Endothelial cell of umbilical vein (primary cell): ENCODE measurements around the gene DYNC2LI1. TPM values are rescaled to one million over a fixed set of nuclear protein-coding genes. Genes with fewer than 3 reads are reported as not detected.

Experiments used
- BruUV-seq: library from RNA; stranded (reverse); fragments of 400-500 nt; replicated peaks from 2 replicates; lab custom pipeline; 2021; lab: Mats Ljungman, UMichigan
- CTCF ChIA-PET: fragments of 300-600, 350-600 bp; sonication (Branson Sonifier 250); formaldehyde crosslinking; loops from one replicate; lab custom pipeline; 2021; ENCODE audit warnings: antibody characterized with exemption, inconsistent platforms; lab: Charles Lee
- POLR2A ChIA-PET: fragments of 300-600, 350-600 bp; sonication (Branson Sonifier 250); formaldehyde crosslinking; loops from one replicate; lab custom pipeline; 2021; ENCODE audit warnings: antibody characterized with exemption, inconsistent platforms; lab: Charles Lee
- DNase-seq: peaks from one replicate; pipeline ENCODE4 v3.0.0-alpha.2; 2011; ENCODE audit warnings: low read depth, low spot score
- FAIRE-seq: peaks from 2 replicates; lab custom pipeline; 2011; peaks lifted over from hg19 to GRCh38; lab: Jason Lieb, UNC
- H2AFZ ChIP-seq: 2 replicates; pipeline ENCODE4 v1.6.0; 2012; ENCODE audit warnings: low read depth, low read length, control low read depth, inconsistent platforms
- H3K27ac ChIP-seq: 2 replicates; pipeline ENCODE4 v1.5.1; 2011; ENCODE audit warnings: low read depth, mild to moderate bottlenecking, control low read depth, low read length, moderate library complexity; ENCODE audit not compliant: insufficient read depth
- H3K27me3 ChIP-seq, 2 experiments: 2 replicates each; pipeline versions ENCODE4 v1.6.0 to v1.6.1; 2011; ENCODE audit warnings: low read length in 2 of 2, mixed read lengths in 1 of 2; ENCODE audit not compliant: control insufficient read depth in 2 of 2, insufficient read depth in 2 of 2
- H3K36me3 ChIP-seq, 2 experiments: 2 replicates in 1 of 2; 3 replicates in 1 of 2; pipeline ENCODE4 v1.5.1; 2011; ENCODE audit warnings: low read length in 2 of 2, mild to moderate bottlenecking in 1 of 2, moderate library complexity in 1 of 2; ENCODE audit not compliant: control insufficient read depth in 2 of 2, insufficient read depth in 2 of 2; ENCODE audit errors: extremely low read depth in 1 of 2
- H3K4me1 ChIP-seq: 3 replicates; pipeline ENCODE4 v1.5.1; 2011; ENCODE audit warnings: mild to moderate bottlenecking, low read length; ENCODE audit not compliant: control insufficient read depth, insufficient read depth; ENCODE audit errors: extremely low read depth
- H3K4me2 ChIP-seq: 2 replicates; pipeline ENCODE4 v1.6.1; 2011; ENCODE audit warnings: low read length, control low read depth, mixed read lengths; ENCODE audit not compliant: insufficient read depth
- H3K4me3 ChIP-seq, 3 experiments: fragments of 200-600 bp in 1 of 3; sonication (generic), shearing (Covaris generic) in 1 of 3; replicated peaks in 1 of 3; 2 replicates each; pipeline ENCODE4 v1.5.1; 2011 to 2016; ENCODE audit warnings: control low read depth in 3 of 3, low read length in 3 of 3, mild to moderate bottlenecking in 2 of 3, inconsistent platforms in 1 of 3, low read depth in 1 of 3, moderate library complexity in 1 of 3; ENCODE audit not compliant: insufficient read depth in 1 of 3
- H3K79me2 ChIP-seq: 2 replicates; pipeline ENCODE4 v1.6.0; 2012; ENCODE audit warnings: low read length, inconsistent platforms; ENCODE audit not compliant: control insufficient read depth, insufficient read depth
- H3K9ac ChIP-seq: replicated peaks from 2 replicates; pipeline ENCODE3; 2011; ENCODE audit warnings: low read length, control low read depth; ENCODE audit not compliant: insufficient read depth; ENCODE audit errors: extremely low read depth
- H3K9me1 ChIP-seq: replicated peaks from 3 replicates; pipeline ENCODE4 v1.6.0; 2011; ENCODE audit warnings: mild to moderate bottlenecking, low read length; ENCODE audit not compliant: control insufficient read depth, insufficient read depth; ENCODE audit errors: extremely low read depth
- H3K9me3 ChIP-seq: replicated peaks from 2 replicates; pipeline ENCODE4 v1.5.1; 2012; ENCODE audit warnings: low read length, inconsistent platforms; ENCODE audit not compliant: control insufficient read depth, insufficient read depth
- H4K20me1 ChIP-seq: replicated peaks from 2 replicates; pipeline ENCODE3; 2011; ENCODE audit warnings: mild to moderate bottlenecking, low read length; ENCODE audit not compliant: control insufficient read depth, insufficient read depth; ENCODE audit errors: extremely low read depth
- CTCF ChIP-seq, 2 donors: IDR thresholded peaks; 1 replicate in 1 of 2; 2 replicates in 1 of 2; pipeline ENCODE4 v1.5.1; 2011; ENCODE audit warnings: low read length in 2 of 2, mild to moderate bottlenecking in 2 of 2, moderate library complexity in 2 of 2, control low read depth in 1 of 2, inconsistent platforms in 1 of 2, low read depth in 1 of 2; ENCODE audit not compliant: insufficient read depth in 1 of 2; ENCODE audit errors: extremely low read depth in 1 of 2
- EZH2 ChIP-seq: IDR thresholded peaks from 2 replicates; pipeline ENCODE4 v1.6.1; 2012; ENCODE audit warnings: borderline replicate concordance, low read depth, mild to moderate bottlenecking, moderate library complexity, low read length, inconsistent platforms; ENCODE audit not compliant: severe bottlenecking
- FOS ChIP-seq: IDR thresholded peaks from 2 replicates; pipeline ENCODE4 v1.6.1; 2011; ENCODE audit warnings: mild to moderate bottlenecking, low read length, moderate library complexity, borderline replicate concordance; ENCODE audit not compliant: insufficient read depth
- GATA2 ChIP-seq: IDR thresholded peaks from 2 replicates; pipeline ENCODE4 v1.7.0; 2011; ENCODE audit warnings: low read depth, mild to moderate bottlenecking, moderate library complexity, mixed read lengths, low read length; ENCODE audit not compliant: insufficient read length, insufficient read depth
- JUN ChIP-seq: IDR thresholded peaks from 2 replicates; pipeline ENCODE4 v1.6.1; 2011; ENCODE audit warnings: borderline replicate concordance, low read depth; ENCODE audit not compliant: insufficient read length, insufficient read depth
- MAX ChIP-seq: IDR thresholded peaks from 2 replicates; pipeline ENCODE4 v1.6.1; 2011; ENCODE audit not compliant: insufficient read depth, insufficient read length
- MYC ChIP-seq: IDR thresholded peaks from one replicate; pipeline ENCODE4 v1.6.1; 2011; ENCODE audit warnings: mild to moderate bottlenecking, low read depth, low read length
- POLR2A ChIP-seq: IDR thresholded peaks from 2 replicates; pipeline ENCODE4 v1.6.1; 2012; ENCODE audit warnings: low read depth, mild to moderate bottlenecking, control low read depth, low read length
- POLR2AphosphoS5 ChIP-seq: IDR thresholded peaks from 2 replicates; pipeline ENCODE4 v1.6.1; 2012; ENCODE audit warnings: low read depth, mild to moderate bottlenecking, control low read depth, low read length, moderate library complexity; ENCODE audit not compliant: insufficient read depth
- dilution Hi-C: fragments of 300-500 bp; cut with MboI; formaldehyde crosslinking; loops from one replicate; pipeline ENCODE4 v1.15.0; 2019; ENCODE audit warnings: low sequenced_read_pairs; ENCODE audit not compliant: extremely low pct_ligation_motif_present
- intact Hi-C: fragments of 100-400 bp; cut with micrococcal nuclease; formaldehyde crosslinking; loops from one replicate; pipeline ENCODE4 v1.10.0; 2022
- polyA plus RNA-seq, 4 experiments: library from polyadenylated mRNA; depleted of rRNA in 3 of 4; stranded (reverse) in 3 of 4; unstranded in 1 of 4; fragments of >200 nt; gene quantifications; 2 replicates each; pipeline versions ENCODE4 v1.2.1 to v1.2.3, GENCODE V29; 2011 to 2012; ENCODE audit warnings: missing spikeins in 1 of 4
- total RNA-seq: library from RNA; stranded (reverse); gene quantifications from 2 replicates; pipeline ENCODE4 v1.2.3, GENCODE V29; 2021

Gene DYNC2LI1
- total and polyA plus RNA-seq, 2 donors (not counting 3 experiments of a cell fraction or from before 2014, with no cell fraction given): 4.2 to 8.7 TPM

- H4K20me1 ChIP-seq: no peaks in the 10 kb centered on the region
- no peaks in the 10 kb centered on the region for H3K9me3 ChIP-seq
- DNase-seq (no peak), FAIRE-seq (no peak)
- no peak overlapping the region for H3K9ac ChIP-seq
- no peak overlapping the region for H3K27ac ChIP-seq
- no peaks in the 10 kb centered on the region for H3K36me3 ChIP-seq
- peaks cover 3% of the 10 kb centered on the region for H3K4me1 ChIP-seq
- intact Hi-C loops: no loop called here
- H3K9me1 ChIP-seq: no peaks in the 10 kb centered on the region
- H3K27me3 ChIP-seq: no peaks in the 10 kb centered on the region
- TF ChIP-seq EZH2: no peak
- no peak for TF ChIP-seq FOS
- no peak for TF ChIP-seq POLR2AphosphoS5
- TF ChIP-seq JUN: no peak
- no peak for TF ChIP-seq MYC
- no peak for TF ChIP-seq MAX
- TF ChIP-seq GATA2: no peak
- no peak for TF ChIP-seq CTCF (IDR thresholded peaks at IDR 0.05; ENCODE audit: extremely low read depth in 1 of 2, insufficient read depth in 1 of 2, low read depth in 1 of 2, low read length in 2 of 2)
- no peak for TF ChIP-seq POLR2A
- ChIA-PET POLR2A (no interaction called here), CTCF (no interaction called here)
- BruUV-seq: no TSS peak
- H3K4me2 ChIP-seq: no peak overlapping the region
- no peak overlapping the region for H2AFZ ChIP-seq
- H3K79me2 ChIP-seq: no peaks in the 10 kb centered on the region
- no peak overlapping the region for H3K4me3 ChIP-seq
- dilution Hi-C loops: no loop called here
These were observed 15.1 kb upstream of the DYNC2LI1 start for GRCh38 chr2:43758739-43759138.
